ENCODE measurements around the gene SEPTIN1.

DNA sequence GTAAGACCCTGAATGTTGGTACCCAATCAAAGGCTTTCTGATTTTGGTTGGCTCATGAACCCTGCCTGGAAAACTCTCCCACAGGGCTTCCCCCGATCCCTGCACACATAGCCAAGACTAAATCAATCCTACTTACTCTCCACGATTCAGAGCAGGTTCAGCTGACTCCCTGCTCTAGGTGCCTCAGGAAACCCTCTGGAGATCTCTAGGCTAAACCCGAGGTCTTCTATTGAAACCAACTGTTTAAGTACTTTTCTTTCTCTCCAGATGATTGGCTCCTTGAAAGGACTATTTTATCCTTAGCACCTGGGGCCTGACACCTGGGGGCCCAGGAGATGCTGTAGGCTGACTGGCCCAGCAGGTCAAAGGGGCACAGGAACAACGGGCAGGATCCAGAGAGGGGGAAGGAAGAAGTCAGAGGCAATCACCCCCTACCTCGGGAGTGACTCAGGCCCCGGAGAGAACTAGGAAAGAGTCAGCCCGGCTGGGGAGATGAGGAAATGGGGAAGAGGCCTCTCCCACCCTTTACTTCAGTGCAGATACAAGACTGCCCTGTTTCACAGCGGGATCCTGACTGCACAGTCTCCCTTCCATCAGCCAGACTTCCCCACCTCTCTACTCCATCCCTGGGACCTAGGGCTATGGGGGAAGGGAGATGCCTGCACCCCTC lies 14.1 kb downstream of the SEPTIN1 start:
- no peak for TF ChIP-seq EZH2 (IDR thresholded peaks at IDR 0.05; ENCODE audit: borderline replicate concordance, low read depth, low read length, severe bottlenecking)
- TF ChIP-seq, protein P1, sequence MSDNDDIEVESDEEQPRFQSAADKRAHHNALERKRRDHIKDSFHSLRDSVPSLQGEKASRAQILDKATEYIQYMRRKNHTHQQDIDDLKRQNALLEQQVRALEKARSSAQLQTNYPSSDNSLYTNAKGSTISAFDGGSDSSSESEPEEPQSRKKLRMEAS (IDR thresholded peaks at IDR 0.05; ENCODE audit: insufficient read depth, insufficient read length): no peak
- TF ChIP-seq, protein P2, sequence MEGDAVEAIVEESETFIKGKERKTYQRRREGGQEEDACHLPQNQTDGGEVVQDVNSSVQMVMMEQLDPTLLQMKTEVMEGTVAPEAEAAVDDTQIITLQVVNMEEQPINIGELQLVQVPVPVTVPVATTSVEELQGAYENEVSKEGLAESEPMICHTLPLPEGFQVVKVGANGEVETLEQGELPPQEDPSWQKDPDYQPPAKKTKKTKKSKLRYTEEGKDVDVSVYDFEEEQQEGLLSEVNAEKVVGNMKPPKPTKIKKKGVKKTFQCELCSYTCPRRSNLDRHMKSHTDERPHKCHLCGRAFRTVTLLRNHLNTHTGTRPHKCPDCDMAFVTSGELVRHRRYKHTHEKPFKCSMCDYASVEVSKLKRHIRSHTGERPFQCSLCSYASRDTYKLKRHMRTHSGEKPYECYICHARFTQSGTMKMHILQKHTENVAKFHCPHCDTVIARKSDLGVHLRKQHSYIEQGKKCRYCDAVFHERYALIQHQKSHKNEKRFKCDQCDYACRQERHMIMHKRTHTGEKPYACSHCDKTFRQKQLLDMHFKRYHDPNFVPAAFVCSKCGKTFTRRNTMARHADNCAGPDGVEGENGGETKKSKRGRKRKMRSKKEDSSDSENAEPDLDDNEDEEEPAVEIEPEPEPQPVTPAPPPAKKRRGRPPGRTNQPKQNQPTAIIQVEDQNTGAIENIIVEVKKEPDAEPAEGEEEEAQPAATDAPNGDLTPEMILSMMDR (IDR thresholded peaks at IDR 0.05; ENCODE audit: extremely low read depth in 1 of 2, insufficient read depth in 1 of 2, low read depth in 1 of 2, low read length in 2 of 2): no peak
- TF ChIP-seq POLR2AphosphoS5 (IDR thresholded peaks at IDR 0.05; ENCODE audit: insufficient read depth, low read depth, low read length): peak; percentile 25
- no peak for TF ChIP-seq POLR2A (IDR thresholded peaks at IDR 0.05; ENCODE audit: low read depth, low read length)
- TF ChIP-seq MYC (IDR thresholded peaks at IDR 0.05; ENCODE audit: low read depth, low read length): no peak
- TF ChIP-seq FOS (IDR thresholded peaks at IDR 0.05; ENCODE audit: borderline replicate concordance, insufficient read depth, low read length): peak; percentile 62
- no peak for TF ChIP-seq GATA2 (IDR thresholded peaks at IDR 0.05; ENCODE audit: insufficient read depth, insufficient read length, low read depth, low read length)
- no peak for TF ChIP-seq JUN (IDR thresholded peaks at IDR 0.05; ENCODE audit: borderline replicate concordance, insufficient read depth, insufficient read length, low read depth)

All from endothelial cell of umbilical vein (primary cell).